Epidermal melanocyte (primary cell): ENCODE data around the gene CISD3.
"Not testable (repeated sequence)": the region's sequence is repeated elsewhere in the genome, so short reads cannot be mapped to it uniquely, and the experiment has no call there.

ENCODE experiments used
- DNase-seq: peaks from one replicate; pipeline ENCODE4 v3.0.0; 2011; ENCODE audit warnings: low spot score; ENCODE audit not compliant: insufficient read length

Gene CISD3

GRCh38 chr17:38707678-38708351 is 22.3 kb upstream of the CISD3 start:
- no peak for DNase-seq

- no peak for DNase-seq
Measured at GRCh38 chr17:38709104-38709820, 20.9 kb upstream of the CISD3 start.

DNA sequence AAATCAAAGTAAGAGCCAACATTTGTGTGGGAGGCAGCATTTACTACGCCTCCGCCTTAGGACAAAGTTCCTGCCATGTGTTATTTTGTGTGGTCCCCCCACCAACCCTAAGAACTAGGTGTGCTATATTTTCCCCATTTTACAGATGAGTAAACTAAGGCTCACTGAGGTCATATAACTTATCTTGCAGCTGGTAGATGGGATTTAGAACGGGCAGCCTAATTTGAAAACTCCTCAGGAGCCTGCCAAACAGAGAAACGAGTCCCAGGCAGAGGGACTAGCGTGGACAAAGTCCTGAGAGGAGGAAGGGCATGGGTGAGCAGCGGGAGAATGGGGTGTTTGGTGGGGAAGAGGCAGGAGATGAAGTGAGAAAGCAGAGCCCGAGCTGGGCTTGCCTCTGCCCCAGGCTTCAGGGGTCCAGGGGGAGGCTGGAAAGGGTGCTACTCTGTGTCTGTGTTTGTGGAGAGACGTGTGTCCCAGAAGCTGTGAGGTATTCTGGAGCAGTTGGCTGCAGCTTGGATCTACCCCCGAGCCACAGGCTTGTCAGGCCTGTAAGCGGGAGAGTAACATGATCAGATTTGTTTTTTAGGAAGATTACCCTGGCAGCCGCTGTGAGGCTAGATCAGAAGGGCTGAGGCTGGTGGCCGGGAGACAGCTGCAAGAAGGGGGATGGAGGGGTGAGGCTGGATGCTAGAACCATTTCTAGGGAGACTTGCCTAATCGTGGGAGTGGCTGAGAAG is 20.1 kb upstream of the CISD3 start:
- DNase-seq: no peak

DNA sequence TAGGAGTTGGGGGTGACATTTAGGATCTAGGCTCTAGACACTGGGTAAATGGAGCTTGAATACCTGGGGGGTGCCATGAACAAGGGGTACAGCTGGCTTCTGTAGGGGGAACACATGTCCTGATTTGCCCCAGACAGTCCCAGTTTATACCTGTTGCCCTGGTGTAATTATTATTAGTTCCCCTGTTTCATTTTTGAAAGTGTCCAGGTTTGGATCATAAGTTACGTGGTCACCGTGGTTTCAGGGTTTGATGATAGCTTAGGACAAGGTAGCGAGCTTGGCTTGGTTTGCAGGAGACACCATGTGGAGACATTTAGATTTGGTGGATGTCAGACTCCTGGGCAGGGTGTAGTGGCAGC is 19.6 kb upstream of the CISD3 start:
- DNase-seq: no peak

DNA sequence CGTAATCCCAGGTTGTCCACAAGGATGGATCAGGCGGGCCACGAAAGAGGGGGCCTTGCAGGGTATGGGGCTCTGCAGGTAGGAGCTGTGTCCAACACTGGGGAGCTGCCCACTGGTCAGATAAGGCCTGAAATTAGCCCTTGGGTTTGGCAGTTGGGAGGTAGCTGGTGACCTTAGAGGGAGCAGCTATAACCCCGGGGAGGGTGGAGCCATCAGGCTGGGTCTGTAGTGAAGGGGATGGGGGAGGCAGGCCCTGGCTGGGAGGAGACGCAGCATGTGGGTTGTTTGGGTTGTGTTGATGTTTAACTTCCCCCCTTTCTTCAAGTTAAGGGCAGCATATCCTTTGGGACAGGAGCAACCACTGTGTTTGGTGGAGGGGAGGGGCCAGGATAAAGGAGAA is 19.2 kb upstream of the CISD3 start:
- no peak for DNase-seq

GRCh38 chr17:38711792-38712571 is 18.2 kb upstream of the CISD3 start:
- no peak for DNase-seq

DNA sequence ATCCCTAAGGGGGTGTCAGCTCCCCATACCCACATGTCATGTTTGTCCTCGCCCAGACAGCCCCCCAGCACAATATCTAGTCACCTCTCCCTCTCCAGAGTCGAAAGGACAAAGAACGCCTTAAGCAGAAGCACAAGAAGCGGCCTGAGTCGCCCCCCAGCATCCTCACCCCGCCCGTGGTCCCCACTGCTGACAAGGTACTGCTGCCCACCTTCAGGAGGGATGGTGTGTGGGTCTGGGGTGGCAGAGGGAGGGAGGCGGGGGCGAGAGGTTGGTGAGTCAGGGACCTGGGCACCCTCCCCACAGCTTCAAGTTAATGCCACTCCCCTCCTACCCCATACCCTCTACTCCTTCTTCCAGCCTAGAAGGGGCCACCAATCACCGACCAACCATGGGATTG is 17.5 kb upstream of the CISD3 start:
- no peak for DNase-seq

DNA sequence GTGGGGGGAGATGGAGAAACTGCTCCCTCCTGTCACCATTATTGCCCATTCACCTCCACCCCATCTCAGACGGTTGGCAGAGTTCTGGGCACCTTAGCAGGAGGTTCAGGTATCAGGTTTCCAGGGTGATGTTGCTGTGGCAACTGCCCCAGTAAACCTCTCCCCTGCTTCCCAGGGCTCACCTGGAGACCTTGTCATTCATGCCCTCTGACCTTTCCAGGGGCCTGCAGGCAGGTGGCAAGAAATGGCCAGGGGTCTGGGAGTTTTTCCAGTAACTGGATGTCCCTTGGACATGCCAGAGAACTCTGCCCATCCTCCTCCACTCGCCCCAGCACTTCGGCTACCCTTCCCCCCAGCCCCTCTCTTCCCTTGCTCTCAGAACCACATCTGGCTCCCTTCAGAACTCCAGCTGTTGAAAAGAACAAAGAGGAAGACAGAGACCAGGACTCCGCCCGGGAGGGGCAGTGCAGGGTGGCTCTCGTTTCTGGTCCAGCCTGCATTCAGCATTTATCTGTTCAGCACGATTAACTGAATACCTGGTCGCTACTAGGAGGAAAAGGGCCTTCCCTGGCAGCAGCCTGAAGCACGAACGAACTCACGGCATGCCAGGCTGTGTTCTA is 16.6 kb upstream of the CISD3 start:
- no peak for DNase-seq

DNA sequence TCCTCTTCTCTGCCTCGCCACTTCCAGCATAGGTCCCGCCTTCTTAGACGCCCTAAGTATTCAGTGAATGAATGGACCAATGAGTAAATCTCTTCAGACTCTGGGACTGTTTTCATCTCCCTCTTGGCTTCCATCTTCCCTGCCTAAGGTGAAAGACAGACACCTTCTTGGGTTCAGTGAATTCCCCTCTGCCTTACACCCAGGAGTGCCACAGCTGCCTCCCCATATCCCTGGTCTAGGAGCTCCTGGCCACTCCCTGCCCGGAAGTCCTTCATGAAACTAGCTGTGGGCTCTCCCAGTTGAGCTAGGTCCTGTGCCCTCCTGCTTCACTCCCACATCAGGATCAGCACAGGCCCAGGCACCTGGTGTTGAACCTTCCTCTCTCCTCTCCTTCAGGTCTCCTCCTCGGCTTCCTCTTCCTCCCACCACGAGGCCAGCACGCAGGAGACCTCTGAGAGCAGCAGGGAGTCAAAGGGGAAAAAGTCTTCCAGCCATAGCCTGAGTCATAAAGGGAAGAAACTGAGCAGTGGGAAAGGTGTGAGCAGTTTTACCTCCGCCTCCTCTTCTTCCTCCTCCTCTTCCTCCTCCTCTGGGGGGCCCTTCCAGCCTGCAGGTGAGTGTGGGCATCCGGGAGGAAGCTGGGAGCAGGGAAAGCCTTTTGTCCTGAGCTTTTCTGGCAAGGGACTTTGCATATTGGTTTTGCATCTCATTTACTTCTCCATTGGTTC is 14.8 kb upstream of the CISD3 start:
- DNase-seq: no peak

- DNase-seq: no peak
Measured at GRCh38 chr17:38716368-38717005, 13.7 kb upstream of the CISD3 start.

GRCh38 chr17:38717139-38717745 is 12.9 kb upstream of the CISD3 start:
- no peak for DNase-seq

GRCh38 chr17:38719289-38719942 is 10.7 kb upstream of the CISD3 start:
- no peak for DNase-seq

- no peak for DNase-seq
Measured at GRCh38 chr17:38719943-38720641, 10.0 kb upstream of the CISD3 start.

DNA sequence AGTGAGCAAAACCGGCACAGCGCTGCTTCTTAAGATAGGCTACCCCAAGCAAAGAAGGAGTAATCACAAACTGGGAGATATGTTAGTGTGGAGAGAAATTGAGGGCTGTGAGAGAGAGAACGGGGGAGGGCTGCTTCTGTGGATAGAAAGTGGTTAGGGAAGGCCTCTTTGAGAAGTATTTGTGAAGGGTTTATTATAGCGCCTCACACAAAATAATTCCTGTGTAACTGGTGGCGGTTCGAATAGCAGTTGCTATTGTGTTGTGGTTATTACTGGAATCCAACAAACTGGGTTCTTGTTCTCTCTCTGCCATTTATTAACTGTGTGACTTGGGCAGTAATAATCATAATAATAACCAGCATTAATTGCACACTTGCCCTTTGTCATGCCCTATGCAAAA is 9.2 kb upstream of the CISD3 start:
- no peak for DNase-seq

GRCh38 chr17:38721802-38722201 is 8.3 kb upstream of the CISD3 start:
- DNase-seq: no peak

GRCh38 chr17:38724337-38724988 is 5.7 kb upstream of the CISD3 start:
- no peak for DNase-seq

- DNase-seq: no peak
Measured at GRCh38 chr17:38725066-38725465, 5.1 kb upstream of the CISD3 start.

DNA sequence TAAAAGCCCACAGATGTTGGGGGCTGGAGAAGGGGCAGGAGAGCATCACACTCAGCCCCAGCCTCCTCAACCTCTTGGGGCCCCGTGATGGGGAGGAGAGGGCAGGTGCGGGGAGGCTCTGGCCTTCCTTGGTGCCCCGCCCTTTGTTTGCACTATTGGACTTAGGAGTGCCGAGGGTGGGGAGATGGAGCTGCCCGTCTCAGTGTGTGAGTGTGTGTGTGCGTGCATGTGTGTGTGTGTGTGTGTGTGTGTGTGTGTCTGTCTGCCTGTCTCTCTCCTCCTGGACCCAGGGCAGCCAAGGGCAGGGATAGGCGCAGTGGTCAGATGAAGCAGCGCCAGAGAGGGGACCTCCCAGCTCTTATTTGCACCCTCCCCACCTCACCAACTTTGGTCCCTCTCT is 4.0 kb upstream of the CISD3 start:
- DNase-seq: not testable (repeated sequence)
